ENCODE results near the gene TTL.
"Not testable (repeated sequence)": the region's sequence is repeated elsewhere in the genome, so short reads cannot be mapped to it uniquely, and the experiment has no call there.

- TF ChIP-seq POLR2A, POLR2AphosphoS5 (IDR thresholded peaks at IDR 0.05): not testable (repeated sequence)
Measured at GRCh38 chr2:112438603-112439261, 43.2 kb upstream of the TTL start.
